WTC11 (cell line): Measurements from ENCODE around the gene GAREM2. TPM values are rescaled to one million over a fixed set of nuclear protein-coding genes. Genes with fewer than 3 reads are reported as not detected.

Experiments
- ATAC-seq: fragments of 200-7000 bp; cut with Tn5 transposase; 2 replicates; pipeline ENCODE4 v1.10.0; 2021; ENCODE audit warnings: mild to moderate bottlenecking, moderate library complexity
- CTCF ChIA-PET: fragments of 300-600 bp; sonication (Branson Sonifier 250); formaldehyde crosslinking; loops from one replicate; lab custom pipeline; 2021; ENCODE audit warnings: antibody characterized with exemption; lab: Charles Lee
- POLR2A ChIA-PET: fragments of 350-600 bp; sonication (Branson Sonifier 250); formaldehyde crosslinking; loops from one replicate; lab custom pipeline; 2021; ENCODE audit warnings: antibody characterized with exemption; lab: Charles Lee
- DNase-seq: peaks from one replicate; pipeline ENCODE4 v3.0.0; 2021; ENCODE audit warnings: low spot score
- H3K27ac Mint-ChIP-seq: 2 replicates; pipeline ENCODE4 v1.8.0; 2021; ENCODE audit warnings: mixed read lengths
- H3K27me3 Mint-ChIP-seq: 2 replicates; pipeline ENCODE4 v1.8.0; 2021; ENCODE audit warnings: low read depth, mild to moderate bottlenecking, moderate library complexity, mixed read lengths
- H3K36me3 Mint-ChIP-seq: 2 replicates; pipeline ENCODE4 v1.8.0; 2021; ENCODE audit warnings: mixed read lengths
- H3K4me1 Mint-ChIP-seq: 2 replicates; pipeline ENCODE4 v1.8.0; 2022; ENCODE audit warnings: mixed read lengths
- H3K4me3 Mint-ChIP-seq: 2 replicates; pipeline ENCODE4 v1.8.0; 2021; ENCODE audit warnings: mild to moderate bottlenecking, moderate library complexity, mixed read lengths
- H3K9me3 Mint-ChIP-seq: 2 replicates; pipeline ENCODE4 v1.8.0; 2021; ENCODE audit warnings: mixed read lengths
- AFF4 ChIP-seq: sonication (generic); formaldehyde crosslinking; IDR thresholded peaks from 2 replicates; pipeline ENCODE4 v1.8.1; 2023; ENCODE audit warnings: mild to moderate bottlenecking, missing genetic modification reagents, borderline replicate concordance
- AR ChIP-seq: fragments of 250-450 bp; sonication (Bioruptor Pico); IDR thresholded peaks from 2 replicates; pipeline ENCODE4 v1.9.0; 2021; ENCODE audit warnings: mild to moderate bottlenecking
- FOXJ3 ChIP-seq: sonication (generic); formaldehyde crosslinking; IDR thresholded peaks from 2 replicates; pipeline ENCODE4 v1.9.0; 2021; ENCODE audit warnings: missing genetic modification reagents, mild to moderate bottlenecking, borderline replicate concordance
- FOXP4 ChIP-seq: sonication (generic); formaldehyde crosslinking; IDR thresholded peaks from 2 replicates; pipeline ENCODE4 v1.8.0; 2022; ENCODE audit warnings: mild to moderate bottlenecking, missing genetic modification reagents
- MYBL2 ChIP-seq: sonication (generic); formaldehyde crosslinking; IDR thresholded peaks from 2 replicates; pipeline ENCODE4 v1.8.1; 2023; ENCODE audit warnings: mild to moderate bottlenecking, moderate library complexity, missing genetic modification reagents
- NFE2L1 ChIP-seq: sonication (generic); formaldehyde crosslinking; IDR thresholded peaks from 2 replicates; pipeline ENCODE4 v1.8.1; 2023; ENCODE audit warnings: missing genetic modification reagents
- NR3C1 ChIP-seq: sonication (generic); formaldehyde crosslinking; conservative IDR thresholded peaks from 2 replicates; pipeline ENCODE4 v1.8.1; 2023; ENCODE audit warnings: low read depth, mild to moderate bottlenecking, missing genetic modification reagents
- PREB ChIP-seq: sonication (generic); formaldehyde crosslinking; IDR thresholded peaks from 2 replicates; pipeline ENCODE4 v1.8.1; 2022; ENCODE audit warnings: mild to moderate bottlenecking, missing genetic modification reagents, moderate library complexity, borderline replicate concordance
- PRRX2 ChIP-seq: fragments of 250-450 bp; sonication (Bioruptor Pico); IDR thresholded peaks from 2 replicates; pipeline ENCODE4 v1.8.0; 2021; ENCODE audit warnings: mild to moderate bottlenecking
- SMAD4 ChIP-seq: sonication (generic); formaldehyde crosslinking; IDR thresholded peaks from 2 replicates; pipeline ENCODE4 v1.8.0; 2022; ENCODE audit warnings: mild to moderate bottlenecking, missing genetic modification reagents
- SOX15 ChIP-seq: fragments of 250-450 bp; sonication (Bioruptor Pico); IDR thresholded peaks from 2 replicates; pipeline ENCODE4 v1.9.0; 2021; ENCODE audit warnings: mild to moderate bottlenecking
- SP1 ChIP-seq: sonication (generic); formaldehyde crosslinking; conservative IDR thresholded peaks from 2 replicates; pipeline ENCODE4 v1.8.1; 2022; ENCODE audit warnings: missing genetic modification reagents
- ZNF263 ChIP-seq: sonication (generic); formaldehyde crosslinking; IDR thresholded peaks from 2 replicates; pipeline ENCODE4 v1.8.1; 2022; ENCODE audit warnings: low read depth, mild to moderate bottlenecking, moderate library complexity, missing genetic modification reagents
- ZNF281 ChIP-seq: sonication (generic); formaldehyde crosslinking; IDR thresholded peaks from 2 replicates; pipeline ENCODE4 v1.8.0; 2023; ENCODE audit warnings: mild to moderate bottlenecking, missing genetic modification reagents
- ZNF416 ChIP-seq: fragments of 250-450 bp; sonication (Bioruptor Pico); IDR thresholded peaks from 2 replicates; pipeline ENCODE4 v1.9.0; 2021; ENCODE audit warnings: mild to moderate bottlenecking, inconsistent platforms
- ZNF423 ChIP-seq: fragments of 250-450 bp; sonication (Bioruptor Pico); IDR thresholded peaks from 2 replicates; pipeline ENCODE4 v2.1.2; 2022; ENCODE audit warnings: mild to moderate bottlenecking, moderate library complexity
- ZNF425 ChIP-seq: fragments of 250-450 bp; sonication (Bioruptor Pico); conservative IDR thresholded peaks from 2 replicates; pipeline ENCODE4 v1.9.0; 2021; ENCODE audit warnings: mild to moderate bottlenecking
- total RNA-seq: library from RNA; stranded (reverse); gene quantifications from 3 replicates; pipeline ENCODE4 v1.2.3, GENCODE V29; 2021

The GAREM2 gene
- total RNA-seq, 1 experiment from 2014 or later, result 17.4 TPM

GRCh38 chr2:26172871-26173775 is at the start of gene GAREM2 (continued):
- no peak for TF ChIP-seq FOXP4 (CRISPR knock-in tag)
- no peak for TF ChIP-seq SOX15
- no peak for TF ChIP-seq ZNF263
- TF ChIP-seq NR3C1 (CRISPR knock-in tag), result no peak
- TF ChIP-seq AR (CRISPR knock-in tag), result no peak
- TF ChIP-seq ZNF281 (CRISPR knock-in tag), result no peak
- TF ChIP-seq, all 79 proteins: peak for 3

- no peak overlapping the region for H3K4me3 Mint-ChIP-seq
- CTCF ChIA-PET, result no interaction called here
- no peak for TF ChIP-seq PRRX2 (CRISPR knock-in tag)
- no peak for TF ChIP-seq ZNF281 (CRISPR knock-in tag)
- no peak for TF ChIP-seq SP1
- no peak for TF ChIP-seq AFF4 (CRISPR knock-in tag)
- no peak for TF ChIP-seq PREB (CRISPR knock-in tag)
- TF ChIP-seq ZNF423, result no peak
- no peak for TF ChIP-seq MYBL2 (CRISPR knock-in tag)
- TF ChIP-seq ZNF416 (CRISPR knock-in tag), result no peak
- no peak for TF ChIP-seq SMAD4 (CRISPR knock-in tag)
- no peak for TF ChIP-seq FOXJ3
- TF ChIP-seq ZNF425 (CRISPR knock-in tag), result no peak
- TF ChIP-seq NFE2L1 (CRISPR knock-in tag), result no peak
These were observed 49.5 kb upstream of the GAREM2 start for GRCh38 chr2:26123426-26123825.

More at GRCh38 chr2:26123426-26123825, 49.5 kb upstream of the GAREM2 start:
- Mint-ChIP-seq H3K36me3 (peaks cover 14% of the 10 kb centered on the region), H3K27me3 (no peaks in the 10 kb centered on the region), H3K27ac (0 out of 2 replicates have a peak overlapping the region, but pooled peaks have one; percentile 19), H3K4me1 (peaks cover 27% of the 10 kb centered on the region), H3K9me3 (0 out of 2 replicates have a peak, but pooled peaks cover 3% of the 10 kb centered on the region)
- POLR2A ChIA-PET, result no interaction called here
- DNase-seq (no peak), ATAC-seq (no peak)
